ENCODE results near the gene MRPS6. TPM values are rescaled to one million over a fixed set of nuclear protein-coding genes. Genes with fewer than 3 reads are reported as not detected.

The MRPS6 gene
- total RNA-seq, 4 donors from 2014 or later: 25.4 to 28.0 (median 26.1) TPM

- no peak for TF ChIP-seq CTCF (IDR thresholded peaks at IDR 0.05)
- DNase-seq (ENCODE audit: low spot score): no peak
- ATAC-seq (ENCODE audit: low FRiP score): no peak
Measured at GRCh38 chr21:34046917-34047316, 26.5 kb upstream of the MRPS6 start.

GRCh38 chr21:34047835-34048234, 25.5 kb upstream of the MRPS6 start:
- DNase-seq (ENCODE audit: low spot score): no peak
- no peak for ATAC-seq (ENCODE audit: low FRiP score)
- no peak for TF ChIP-seq CTCF (IDR thresholded peaks at IDR 0.05)

DNA sequence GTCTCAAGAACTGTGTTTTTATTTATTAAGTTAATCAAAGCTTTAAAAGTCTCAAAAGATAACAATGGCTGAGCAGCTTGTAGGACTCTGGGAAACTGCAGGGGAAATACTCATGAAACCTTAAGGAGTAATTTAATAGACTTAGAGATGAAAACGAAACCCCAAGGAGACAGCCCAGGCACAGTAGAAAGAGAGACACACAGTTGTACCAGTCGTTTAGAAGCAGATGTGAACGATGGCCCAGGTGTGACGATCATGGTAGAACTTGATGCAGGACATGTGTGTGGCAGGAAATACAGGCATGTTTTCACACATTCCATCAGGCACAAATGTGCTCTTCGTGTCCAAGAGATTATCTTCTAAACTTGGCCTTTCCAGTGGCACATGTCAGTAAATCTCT, 21.2 kb upstream of the MRPS6 start:
- ATAC-seq (ENCODE audit: low FRiP score) (no peak), DNase-seq (ENCODE audit: low spot score) (no peak)
- TF ChIP-seq CTCF (IDR thresholded peaks at IDR 0.05): no peak

DNA sequence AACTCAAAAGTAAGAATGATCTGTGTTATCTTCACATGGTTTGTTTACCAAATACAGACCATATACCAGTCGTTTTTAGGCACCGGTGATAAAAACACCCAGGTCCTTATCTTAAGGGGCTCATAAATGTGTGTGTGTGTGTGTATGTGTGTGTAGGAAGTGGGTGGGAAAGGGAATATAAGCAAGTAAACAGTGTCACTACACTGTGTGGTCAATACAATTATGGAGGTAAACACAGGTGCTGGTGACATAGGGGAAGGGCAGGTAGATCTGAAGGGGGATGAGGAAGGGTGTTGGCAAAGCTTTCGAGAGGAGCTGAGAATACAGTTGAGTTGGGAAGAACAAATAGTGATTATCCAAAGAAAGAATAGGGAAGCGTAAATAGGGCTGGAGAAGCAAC, 19.1 kb upstream of the MRPS6 start:
- no peak for TF ChIP-seq CTCF (IDR thresholded peaks at IDR 0.05)
- no peak for ATAC-seq (ENCODE audit: low FRiP score)

GRCh38 chr21:34055615-34056014, 17.8 kb upstream of the MRPS6 start:
- no peak for DNase-seq (ENCODE audit: low spot score)
- no peak for TF ChIP-seq CTCF (IDR thresholded peaks at IDR 0.05)
- ATAC-seq (ENCODE audit: low FRiP score): no peak

More for the DNA sequence above, 19.1 kb upstream of the MRPS6 start:
- DNase-seq (ENCODE audit: low spot score): no peak

DNA sequence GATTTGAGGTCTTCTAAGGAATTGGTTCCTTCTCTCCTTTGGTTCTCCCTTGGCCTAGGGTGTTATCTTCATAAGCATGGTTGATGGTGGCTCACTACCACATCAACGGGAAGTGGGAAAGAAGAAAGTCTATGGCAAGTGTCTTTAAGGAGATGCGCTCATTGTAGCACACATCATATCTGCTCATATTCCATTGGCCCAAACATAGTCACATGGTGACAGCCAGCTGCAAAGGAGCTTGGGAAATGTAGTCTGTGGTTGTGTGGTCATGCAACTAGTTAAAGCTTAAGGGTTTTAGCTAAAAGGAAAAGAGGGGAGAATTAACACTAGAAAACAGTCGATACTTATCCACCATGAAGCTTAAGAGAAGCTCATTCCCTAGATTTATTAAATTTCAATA, 11.4 kb upstream of the MRPS6 start:
- ATAC-seq (ENCODE audit: low FRiP score): no peak
- DNase-seq (ENCODE audit: low spot score): no peak
- TF ChIP-seq CTCF (IDR thresholded peaks at IDR 0.05): no peak

GRCh38 chr21:34065027-34065426, 8.4 kb upstream of the MRPS6 start:
- no peak for DNase-seq (ENCODE audit: low spot score)
- ATAC-seq (ENCODE audit: low FRiP score): no peak
- no peak for TF ChIP-seq CTCF (IDR thresholded peaks at IDR 0.05)
